Endothelial cell (in vitro differentiated cells): ENCODE data around the gene PNMA5. TPM values are rescaled to one million over a fixed set of nuclear protein-coding genes. Genes with fewer than 3 reads are reported as not detected.
"Not testable (repeated sequence)": the region's sequence is repeated elsewhere in the genome, so short reads cannot be mapped to it uniquely, and the experiment has no call there.

Experiments
- DNase-seq: peaks from one replicate; pipeline ENCODE4 v3.0.0; 2021; ENCODE audit warnings: low spot score
- H3K27ac Mint-ChIP-seq: one replicate; pipeline ENCODE4 v1.8.0; 2021; ENCODE audit warnings: mixed read lengths, inconsistent platforms; ENCODE audit not compliant: unreplicated experiment
- H3K27me3 Mint-ChIP-seq: one replicate; pipeline ENCODE4 v1.8.0; 2021; ENCODE audit warnings: mild to moderate bottlenecking, moderate library complexity, mixed read lengths, inconsistent platforms; ENCODE audit not compliant: unreplicated experiment
- H3K36me3 Mint-ChIP-seq: one replicate; pipeline ENCODE4 v1.8.0; 2021; ENCODE audit warnings: mild to moderate bottlenecking, low read depth, mixed read lengths, inconsistent platforms; ENCODE audit not compliant: unreplicated experiment
- H3K4me1 Mint-ChIP-seq: one replicate; pipeline ENCODE4 v1.8.0; 2021; ENCODE audit warnings: mild to moderate bottlenecking, mixed read lengths, inconsistent platforms; ENCODE audit not compliant: unreplicated experiment
- H3K4me3 Mint-ChIP-seq: one replicate; pipeline ENCODE4 v1.8.0; 2021; ENCODE audit warnings: mild to moderate bottlenecking, mixed read lengths, inconsistent platforms; ENCODE audit not compliant: unreplicated experiment
- H3K9me3 Mint-ChIP-seq: one replicate; pipeline ENCODE4 v1.8.0; 2021; ENCODE audit warnings: mixed read lengths, inconsistent platforms; ENCODE audit not compliant: unreplicated experiment
- total RNA-seq: library from RNA; stranded (reverse); fragmentation: NEBNext Ultra II Directional; extraction: Animal tissue kit (Norgen Biotek cat#: 25700); gene quantifications from one replicate; pipeline ENCODE4 v1.2.1, GENCODE V29; 2021; ENCODE audit not compliant: unreplicated experiment
- TF ChIP-seq, protein P1 (sequence below): fragments of 200-600 bp; sonication (generic); IDR thresholded peaks from one replicate; pipeline ENCODE4 v1.5.0; 2021; ENCODE audit warnings: antibody characterized with exemption; ENCODE audit not compliant: unreplicated experiment

The PNMA5 gene
- total RNA-seq, 1 donor from 2014 or later, result not detected

DNA sequence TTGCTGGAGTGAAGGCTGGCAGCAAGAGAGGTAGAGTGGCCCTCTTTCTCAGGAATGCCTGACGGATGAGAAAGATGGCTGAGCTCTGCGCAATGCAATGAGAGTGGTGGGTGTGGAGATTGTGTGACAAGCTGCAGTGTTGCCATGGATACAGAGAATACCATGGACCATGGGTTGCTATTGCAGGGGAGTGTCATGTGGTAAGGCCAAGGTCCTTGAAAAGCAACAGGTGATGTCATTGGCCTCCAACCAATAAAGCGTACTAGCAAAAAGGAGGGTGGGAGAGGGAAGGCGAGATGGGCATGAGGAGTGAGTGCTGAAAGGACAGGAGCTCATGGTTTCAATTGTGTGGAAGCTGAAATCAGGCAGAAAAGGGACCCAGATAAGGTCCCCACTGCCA is 1.8 kb downstream of the PNMA5 start:
- Mint-ChIP-seq H3K9me3 (no peaks in the 10 kb centered on the region), H3K4me3 (no peak overlapping the region), H3K27me3 (peaks cover 4% of the 10 kb centered on the region), H3K4me1 (no peaks in the 10 kb centered on the region), H3K36me3 (no peaks in the 10 kb centered on the region), H3K27ac (no peak overlapping the region)
- DNase-seq, result no peak
- TF ChIP-seq, protein P1, sequence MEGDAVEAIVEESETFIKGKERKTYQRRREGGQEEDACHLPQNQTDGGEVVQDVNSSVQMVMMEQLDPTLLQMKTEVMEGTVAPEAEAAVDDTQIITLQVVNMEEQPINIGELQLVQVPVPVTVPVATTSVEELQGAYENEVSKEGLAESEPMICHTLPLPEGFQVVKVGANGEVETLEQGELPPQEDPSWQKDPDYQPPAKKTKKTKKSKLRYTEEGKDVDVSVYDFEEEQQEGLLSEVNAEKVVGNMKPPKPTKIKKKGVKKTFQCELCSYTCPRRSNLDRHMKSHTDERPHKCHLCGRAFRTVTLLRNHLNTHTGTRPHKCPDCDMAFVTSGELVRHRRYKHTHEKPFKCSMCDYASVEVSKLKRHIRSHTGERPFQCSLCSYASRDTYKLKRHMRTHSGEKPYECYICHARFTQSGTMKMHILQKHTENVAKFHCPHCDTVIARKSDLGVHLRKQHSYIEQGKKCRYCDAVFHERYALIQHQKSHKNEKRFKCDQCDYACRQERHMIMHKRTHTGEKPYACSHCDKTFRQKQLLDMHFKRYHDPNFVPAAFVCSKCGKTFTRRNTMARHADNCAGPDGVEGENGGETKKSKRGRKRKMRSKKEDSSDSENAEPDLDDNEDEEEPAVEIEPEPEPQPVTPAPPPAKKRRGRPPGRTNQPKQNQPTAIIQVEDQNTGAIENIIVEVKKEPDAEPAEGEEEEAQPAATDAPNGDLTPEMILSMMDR, result no peak

DNA sequence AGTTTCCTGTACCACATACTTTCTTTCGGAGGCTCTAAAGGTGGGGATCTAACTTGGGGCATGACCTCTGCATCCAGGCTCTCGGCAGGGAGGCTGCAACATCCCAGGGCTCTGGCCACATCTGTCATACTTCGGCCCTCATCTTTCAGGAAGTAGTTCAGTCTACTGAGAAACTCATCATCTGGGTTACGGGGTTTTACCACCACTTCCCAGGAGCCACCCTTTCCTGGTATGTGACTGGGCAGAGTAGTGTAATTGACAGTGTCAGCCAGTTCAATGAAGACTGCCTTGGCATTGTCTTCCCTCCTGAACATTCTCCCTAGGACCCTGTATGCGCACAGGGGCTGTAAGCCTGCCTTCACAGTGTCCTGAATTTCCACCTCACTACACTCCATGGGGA is 2.8 kb downstream of the PNMA5 start:
- Mint-ChIP-seq H3K9me3 (no peaks in the 10 kb centered on the region), H3K4me1 (no peaks in the 10 kb centered on the region), H3K36me3 (no peaks in the 10 kb centered on the region), H3K27me3 (peaks cover 4% of the 10 kb centered on the region), H3K4me3 (no peak overlapping the region), H3K27ac (no peak overlapping the region)
- TF ChIP-seq, protein P1, result no peak
- no peak for DNase-seq

DNA sequence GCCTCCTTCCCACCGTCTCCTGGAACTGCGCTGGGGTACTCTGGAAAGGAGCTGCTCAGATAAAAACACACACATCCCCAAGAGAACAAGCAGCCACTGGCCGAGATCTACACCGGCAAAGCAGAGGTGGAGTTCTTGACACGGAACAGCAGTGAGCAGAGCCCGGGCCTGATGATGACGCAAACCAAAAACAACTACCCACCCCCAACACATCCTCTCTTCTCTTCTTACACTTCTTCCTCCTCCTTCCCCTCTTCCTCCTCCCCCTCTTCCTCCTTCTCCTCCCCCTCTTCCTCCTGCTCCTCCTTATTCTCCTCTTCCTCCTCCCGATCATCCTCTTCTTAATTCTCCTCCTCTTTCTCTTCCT is 4.6 kb downstream of the PNMA5 start:
- TF ChIP-seq, protein P1, result no peak
- no peak for DNase-seq
- no peak overlapping the region for H3K4me3 Mint-ChIP-seq

DNA sequence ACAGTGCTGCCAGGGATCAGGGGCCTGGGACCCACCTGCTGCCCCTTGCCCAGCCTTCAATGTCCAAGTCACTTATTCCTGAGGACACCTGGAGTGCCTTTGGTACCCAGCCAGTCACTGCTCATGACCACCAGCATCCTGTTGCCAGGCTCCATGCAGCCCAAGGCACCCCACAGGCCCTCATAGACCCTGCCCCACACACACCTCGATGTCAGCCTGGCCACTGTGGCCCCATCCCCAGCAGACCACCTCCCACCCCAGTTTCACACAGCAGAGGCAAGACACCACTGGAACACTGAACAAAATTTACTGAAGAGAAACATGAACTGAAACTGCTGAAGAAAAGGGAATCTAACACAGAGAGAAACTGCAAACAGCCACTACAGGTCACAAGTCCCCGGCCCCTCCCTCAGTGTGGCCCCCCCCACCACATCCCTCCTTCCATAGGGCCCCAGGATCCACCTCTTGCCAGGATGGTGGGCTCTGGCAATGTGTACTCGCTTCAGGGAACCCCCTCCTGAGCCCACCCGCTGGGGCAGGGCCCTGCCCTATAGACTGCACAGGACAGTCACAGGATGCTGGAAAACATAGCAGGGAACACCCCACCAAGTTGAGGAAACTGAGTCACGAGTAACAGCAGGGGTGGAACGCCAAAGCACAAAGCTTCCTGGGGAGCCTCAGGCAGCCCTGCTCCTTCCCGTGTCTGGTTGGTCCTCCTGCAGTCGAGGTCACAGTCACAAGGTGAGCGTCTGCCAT is 5.2 kb downstream of the PNMA5 start:
- H3K4me3 Mint-ChIP-seq, result no peak overlapping the region
- peaks cover 4% of the 10 kb centered on the region for H3K27me3 Mint-ChIP-seq
- TF ChIP-seq, protein P1, result no peak
- H3K4me1 Mint-ChIP-seq, result no peaks in the 10 kb centered on the region
- H3K9me3 Mint-ChIP-seq, result no peaks in the 10 kb centered on the region
- H3K27ac Mint-ChIP-seq, result no peak overlapping the region
- DNase-seq, result no peak
- no peaks in the 10 kb centered on the region for H3K36me3 Mint-ChIP-seq

More for the DNA sequence above, 4.6 kb downstream of the PNMA5 start:
- no peaks in the 10 kb centered on the region for H3K36me3 Mint-ChIP-seq
- H3K27ac Mint-ChIP-seq, result no peak overlapping the region
- no peaks in the 10 kb centered on the region for H3K9me3 Mint-ChIP-seq
- H3K4me1 Mint-ChIP-seq, result no peaks in the 10 kb centered on the region
- peaks cover 4% of the 10 kb centered on the region for H3K27me3 Mint-ChIP-seq

DNA sequence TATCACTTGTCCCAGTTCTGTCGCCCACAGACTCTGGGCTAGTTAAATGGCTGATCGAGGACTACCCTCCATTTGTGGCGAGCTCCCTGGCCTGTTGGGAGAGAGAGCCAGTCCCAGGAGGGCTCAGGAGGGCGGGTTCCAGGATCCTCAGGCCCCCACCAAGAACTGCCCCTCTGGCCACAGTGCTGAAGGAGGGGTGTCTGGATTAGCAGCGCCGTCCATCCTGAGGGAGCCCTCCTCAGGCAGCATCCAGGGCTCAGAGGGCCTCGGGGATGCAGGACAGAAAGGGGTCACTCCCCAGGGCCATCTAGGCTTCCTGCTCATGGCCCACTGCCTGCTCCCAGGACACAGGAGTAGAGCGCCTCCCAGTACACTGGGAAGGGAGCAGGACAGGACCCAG is 6.1 kb downstream of the PNMA5 start:
- TF ChIP-seq, protein P1, result no peak
- H3K4me3 Mint-ChIP-seq, result no peak overlapping the region
- no peaks in the 10 kb centered on the region for H3K36me3 Mint-ChIP-seq
- no peak for DNase-seq
- H3K4me1 Mint-ChIP-seq, result no peaks in the 10 kb centered on the region
- H3K27me3 Mint-ChIP-seq, result peaks cover 4% of the 10 kb centered on the region
- no peak overlapping the region for H3K27ac Mint-ChIP-seq
- H3K9me3 Mint-ChIP-seq, result no peaks in the 10 kb centered on the region

DNA sequence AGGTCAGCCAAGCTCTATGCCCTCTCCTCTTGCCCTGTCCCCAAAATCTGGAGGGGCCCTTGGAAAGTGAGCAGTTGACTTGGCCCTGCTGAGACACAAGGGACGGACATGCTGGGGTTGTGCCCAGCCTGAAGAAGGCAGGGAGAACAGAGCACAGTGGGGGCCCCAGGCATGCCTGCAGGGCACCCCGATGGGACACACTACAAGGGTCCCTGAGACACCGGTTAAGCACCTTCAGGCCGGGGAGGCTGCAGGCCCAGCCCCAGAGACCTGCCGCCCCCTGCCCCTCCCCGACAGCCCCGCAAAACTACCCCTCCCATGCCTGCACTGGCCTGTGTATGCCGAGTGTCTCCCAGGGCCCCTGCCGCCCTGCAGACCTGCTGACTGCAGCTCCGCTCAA is 6.8 kb downstream of the PNMA5 start:
- not testable (repeated sequence) for DNase-seq, H3K27ac Mint-ChIP-seq, H3K36me3 Mint-ChIP-seq, H3K27me3 Mint-ChIP-seq, H3K9me3 Mint-ChIP-seq, H3K4me3 Mint-ChIP-seq, H3K4me1 Mint-ChIP-seq

DNA sequence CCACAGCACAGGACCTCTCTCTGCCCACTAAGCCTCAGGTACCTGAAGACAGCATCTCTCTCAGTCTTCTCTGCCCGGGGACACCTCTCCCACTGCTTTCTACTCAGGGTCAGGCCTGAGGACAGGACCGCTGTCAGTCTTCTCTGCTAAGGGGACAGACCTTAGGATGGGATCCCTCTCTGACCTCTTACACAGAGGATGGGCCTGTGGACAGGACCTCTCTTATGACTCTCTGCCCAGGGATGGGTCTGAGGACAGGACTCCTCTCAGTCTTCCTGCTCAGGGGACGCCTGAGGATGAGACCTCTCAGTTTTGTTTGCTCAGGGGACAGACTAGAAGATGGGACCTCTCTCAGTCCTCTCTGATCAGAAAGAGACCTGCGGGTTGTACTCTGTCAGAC is 8.5 kb downstream of the PNMA5 start:
- not testable (repeated sequence) for H3K4me1 Mint-ChIP-seq, H3K27ac Mint-ChIP-seq, H3K9me3 Mint-ChIP-seq, DNase-seq, H3K4me3 Mint-ChIP-seq, H3K27me3 Mint-ChIP-seq, H3K36me3 Mint-ChIP-seq
